HepG2 (cell line): ENCODE measurements around the gene TCAP. TPM values are rescaled to one million over a fixed set of nuclear protein-coding genes. Genes with fewer than 3 reads are reported as not detected.

Source experiments
- ARID5B ChIP-seq: IDR thresholded peaks from 2 replicates; pipeline ENCODE4 v1.4.0; 2020; ENCODE audit warnings: mild to moderate bottlenecking, missing genetic modification reagents
- ATRX ChIP-seq: sonication (generic); formaldehyde crosslinking; IDR thresholded peaks from 2 replicates; pipeline ENCODE4 v1.4.0; 2020; ENCODE audit warnings: missing genetic modification reagents, borderline replicate concordance
- KDM5B ChIP-seq: sonication (generic); formaldehyde crosslinking; IDR thresholded peaks from 2 replicates; pipeline ENCODE4 v1.4.0; 2020; ENCODE audit warnings: missing genetic modification reagents, mild to moderate bottlenecking, borderline replicate concordance
- KMT2A ChIP-seq: sonication (generic); formaldehyde crosslinking; IDR thresholded peaks from 2 replicates; pipeline ENCODE4 v1.4.0; 2020; ENCODE audit warnings: missing genetic modification reagents
- NFE2 ChIP-seq: sonication (generic); formaldehyde crosslinking; IDR thresholded peaks from 2 replicates; pipeline ENCODE4 v1.4.0; 2020; ENCODE audit warnings: missing genetic modification reagents
- RFX5 ChIP-seq: IDR thresholded peaks from 2 replicates; pipeline ENCODE4 v1.6.1; 2011; ENCODE audit warnings: low read depth, low read length, improper control_type of control experiment
- SMAD9 ChIP-seq: sonication (generic); formaldehyde crosslinking; IDR thresholded peaks from 2 replicates; pipeline ENCODE4 v1.5.1; 2020; ENCODE audit warnings: mild to moderate bottlenecking, missing genetic modification reagents
- XRCC5 ChIP-seq: fragments of 200-400 bp; formaldehyde crosslinking; optimal IDR thresholded peaks from 2 replicates; pipeline ENCODE3; 2017; ENCODE audit warnings: mild to moderate bottlenecking, low read length
- ZMYM3 ChIP-seq: sonication (generic); formaldehyde crosslinking; IDR thresholded peaks from 2 replicates; pipeline ENCODE4 v1.5.1; 2020; ENCODE audit warnings: mild to moderate bottlenecking, missing genetic modification reagents
- ZNF296 ChIP-seq: sonication (generic); formaldehyde crosslinking; conservative IDR thresholded peaks from 2 replicates; pipeline ENCODE4 v1.5.0; 2020; ENCODE audit warnings: mild to moderate bottlenecking, missing genetic modification reagents
- ZNF333 ChIP-seq: sonication (generic); formaldehyde crosslinking; IDR thresholded peaks from 2 replicates; pipeline ENCODE4 v1.4.0; 2020; ENCODE audit warnings: mild to moderate bottlenecking, missing genetic modification reagents, borderline replicate concordance
- ZNF501 ChIP-seq: sonication (generic); formaldehyde crosslinking; IDR thresholded peaks from 2 replicates; pipeline ENCODE4 v1.5.1; 2020; ENCODE audit warnings: mild to moderate bottlenecking, moderate library complexity, missing genetic modification reagents
- ZNF543 ChIP-seq: sonication (generic); formaldehyde crosslinking; IDR thresholded peaks from 2 replicates; pipeline ENCODE4 v1.4.0; 2020; ENCODE audit warnings: mild to moderate bottlenecking, missing genetic modification reagents
- ZNF652 ChIP-seq: IDR thresholded peaks from 2 replicates; pipeline ENCODE4 v1.6.1; 2016; ENCODE audit warnings: low read depth, borderline replicate concordance
- ZNF687 ChIP-seq: sonication (generic); formaldehyde crosslinking; IDR thresholded peaks from 2 replicates; pipeline ENCODE4 v1.5.1; 2020; ENCODE audit warnings: mild to moderate bottlenecking, missing genetic modification reagents, moderate library complexity
- ZNF770 ChIP-seq: sonication (generic); formaldehyde crosslinking; IDR thresholded peaks from 2 replicates; pipeline ENCODE4 v1.5.0; 2020; ENCODE audit warnings: mild to moderate bottlenecking, missing genetic modification reagents
- ZSCAN20 ChIP-seq: sonication (generic); formaldehyde crosslinking; IDR thresholded peaks from 2 replicates; pipeline ENCODE4 v1.4.0; 2020; ENCODE audit warnings: missing genetic modification reagents, mild to moderate bottlenecking, borderline replicate concordance
- polyA plus RNA-seq, 8 experiments: library from polyadenylated mRNA; depleted of rRNA in 3 of 8; stranded (reverse) in 7 of 8; unstranded in 1 of 8; fragments of >200 nt; fragmentation: Illumina TruSeq in 4 of 8; extraction: Trizol in 4 of 8; gene quantifications; 2 replicates each; pipeline versions ENCODE4 v1.2.1 to v1.2.3, GENCODE V29; 2011 to 2016; ENCODE audit warnings: low read depth in 4 of 8, missing spikeins in 1 of 8, mixed read lengths in 1 of 8; ENCODE audit not compliant: insufficient read depth in 1 of 8
- total RNA-seq, 5 experiments: library from RNA; depleted of rRNA; stranded (reverse); fragments of >200 nt; fragmentation: Illumina TruSeq; extraction: Trizol; gene quantifications; 2 replicates each; pipeline ENCODE4 v1.2.3, GENCODE V29; 2016; ENCODE audit warnings: low read depth in 1 of 5
- TF ChIP-seq, protein P1 (sequence below): fragments of 450-650 bp; IDR thresholded peaks from 2 replicates; pipeline ENCODE4 v1.6.1; 2016

TCAP gene
- total and polyA plus RNA-seq, 2 of the 13 experiments (the other 11 are each of a cell fraction or from before 2014, with no cell fraction given), result 0.24 to 0.65 TPM

GRCh38 chr17:39701784-39702422 lies 36.8 kb downstream of the TCAP start (continued):
- no peak for TF ChIP-seq ARID5B (CRISPR knock-in tag)
- TF ChIP-seq KDM5B (CRISPR knock-in tag), result peak; percentile 51; the same call in 1 of the 2 replicates
- TF ChIP-seq ZNF652 (CRISPR knock-in tag), result no peak
- TF ChIP-seq ZNF770, result peak; percentile 96
- no peak for TF ChIP-seq ZNF296 (CRISPR knock-in tag)
- no peak for TF ChIP-seq ATRX (CRISPR knock-in tag)
- TF ChIP-seq SMAD9 (CRISPR knock-in tag), result no peak
- 0 out of 2 replicates have a peak, but pooled peaks have one; percentile 32 for TF ChIP-seq ZMYM3
- TF ChIP-seq XRCC5, result no peak
- no peak for TF ChIP-seq ZNF543 (CRISPR knock-in tag)
- TF ChIP-seq ZSCAN20 (CRISPR knock-in tag), result no peak
- TF ChIP-seq, protein P1, sequence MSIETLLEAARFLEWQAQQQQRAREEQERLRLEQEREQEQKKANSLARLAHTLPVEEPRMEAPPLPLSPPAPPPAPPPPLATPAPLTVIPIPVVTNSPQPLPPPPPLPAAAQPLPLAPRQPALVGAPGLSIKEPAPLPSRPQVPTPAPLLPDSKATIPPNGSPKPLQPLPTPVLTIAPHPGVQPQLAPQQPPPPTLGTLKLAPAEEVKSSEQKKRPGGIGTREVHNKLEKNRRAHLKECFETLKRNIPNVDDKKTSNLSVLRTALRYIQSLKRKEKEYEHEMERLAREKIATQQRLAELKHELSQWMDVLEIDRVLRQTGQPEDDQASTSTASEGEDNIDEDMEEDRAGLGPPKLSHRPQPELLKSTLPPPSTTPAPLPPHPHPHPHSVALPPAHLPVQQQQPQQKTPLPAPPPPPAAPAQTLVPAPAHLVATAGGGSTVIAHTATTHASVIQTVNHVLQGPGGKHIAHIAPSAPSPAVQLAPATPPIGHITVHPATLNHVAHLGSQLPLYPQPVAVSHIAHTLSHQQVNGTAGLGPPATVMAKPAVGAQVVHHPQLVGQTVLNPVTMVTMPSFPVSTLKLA, result no peak
- peak; percentile 19; the same call in 1 of the 2 replicates for TF ChIP-seq ZNF687 (CRISPR knock-in tag)
- no peak for TF ChIP-seq RFX5
- TF ChIP-seq ZNF333 (CRISPR knock-in tag), result 0 out of 2 replicates have a peak, but pooled peaks have one; percentile 39
- no peak for TF ChIP-seq NFE2 (CRISPR knock-in tag)
- TF ChIP-seq ZNF501, result peak; percentile 65
- peak; percentile 18; the same call in 1 of the 2 replicates for TF ChIP-seq KMT2A (CRISPR knock-in tag)
